Skeletal muscle satellite cell (primary cell): ENCODE data around the gene GADL1.

Experiments
- H3K27me3 ChIP-seq: 2 replicates; pipeline ENCODE4 v1.7.0; 2013; ENCODE audit warnings: low read length; ENCODE audit not compliant: control insufficient read depth, insufficient read depth
- H3K36me3 ChIP-seq: 2 replicates; pipeline ENCODE4 v1.7.0; 2013; ENCODE audit warnings: mild to moderate bottlenecking, control low read depth, low read length; ENCODE audit not compliant: insufficient read depth
- H3K4me1 ChIP-seq: 2 replicates; pipeline ENCODE4 v1.7.0; 2013; ENCODE audit warnings: low read length; ENCODE audit not compliant: control insufficient read depth, insufficient read depth
- H3K4me2 ChIP-seq: 2 replicates; pipeline ENCODE4 v1.7.0; 2013; ENCODE audit warnings: mild to moderate bottlenecking, low read length
- H3K4me3 ChIP-seq: 2 replicates; pipeline ENCODE4 v1.7.0; 2013; ENCODE audit warnings: low read length
- H3K9ac ChIP-seq: 2 replicates; pipeline ENCODE4 v1.7.0; 2013; ENCODE audit warnings: mild to moderate bottlenecking, low read depth, low read length, moderate library complexity
- H3K9me3 ChIP-seq: replicated peaks from 2 replicates; pipeline ENCODE4 v1.7.0; 2013; ENCODE audit warnings: mild to moderate bottlenecking, control low read depth, low read length

Gene GADL1

GRCh38 chr3:30676424-30677346, 217.8 kb downstream of the GADL1 start:
- Histone ChIP-seq H3K27me3 (no peaks in the 10 kb centered on the region), H3K4me3 (no peak overlapping the region), H3K9me3 (no peaks in the 10 kb centered on the region), H3K4me2 (no peak overlapping the region), H3K4me1 (peaks cover 17% of the 10 kb centered on the region), H3K9ac (no peak overlapping the region), H3K36me3 (peaks cover 81% of the 10 kb centered on the region)
